Esophagus squamous epithelium (tissue), 5 donors: ENCODE results near the gene FBH1. TPM values are rescaled to one million over a fixed set of nuclear protein-coding genes. Genes with fewer than 3 reads are reported as not detected.

ENCODE experiments used
- DNase-seq: peaks from one replicate; lab custom pipeline; 2025; lab: John Stamatoyannopoulos, UW
- H3K27ac ChIP-seq, 4 donors: fragments of 200-600 bp; sonication (generic); one replicate each; pipeline ENCODE4 v1.5.1; 2016 to 2019; ENCODE audit warnings: mild to moderate bottlenecking in 1 of 4
- H3K27me3 ChIP-seq, 4 donors: fragments of 200-600 bp; sonication (generic); 1 replicate in 3 of 4; 2 replicates in 1 of 4; pipeline versions ENCODE4 v1.5.1 to v1.6.0; 2017 to 2021; ENCODE audit warnings: antibody characterized with exemption in 1 of 4
- H3K36me3 ChIP-seq, 3 donors: fragments of 200-600 bp; sonication (generic); one replicate each; pipeline ENCODE4 v1.5.1; 2016 to 2019
- H3K4me1 ChIP-seq, 3 donors: fragments of 200-600 bp; sonication (generic); one replicate each; pipeline ENCODE4 v1.5.1; 2017 to 2019
- H3K4me3 ChIP-seq, 4 donors: fragments of 200-600 bp; sonication (generic); 1 replicate in 3 of 4; 2 replicates in 1 of 4; pipeline ENCODE4 v1.5.1; 2016 to 2019; ENCODE audit warnings: mild to moderate bottlenecking in 2 of 4, moderate library complexity in 1 of 4
- H3K9me3 ChIP-seq, 3 donors: fragments of 200-600 bp; sonication (generic); one replicate each; pipeline ENCODE4 v1.5.1; 2016 to 2019
- CTCF ChIP-seq, 6 experiments: fragments of 450-650 bp in 4 of 6; fragments of 200-600 bp in 2 of 6; sonication (generic) in 2 of 6; IDR thresholded peaks; one replicate each; pipeline ENCODE4 v1.5.1; 2016 to 2019; ENCODE audit warnings: antibody characterized with exemption in 6 of 6, mild to moderate bottlenecking in 4 of 6, moderate library complexity in 4 of 6
- POLR2A ChIP-seq, 4 donors: fragments of 450-650 bp; IDR thresholded peaks; one replicate each; pipeline ENCODE4 v1.6.1; 2017; ENCODE audit warnings: antibody characterized with exemption in 4 of 4, mild to moderate bottlenecking in 4 of 4, moderate library complexity in 3 of 4
- WGBS, 2 donors: methylation state at CpG; one replicate each; pipeline ENCODE4 v1.1.5; 2018; 5-methylcytosine and 5-hydroxymethylcytosine counted together
- intact Hi-C: fragments of 100-400 bp; cut with DNase I; formaldehyde crosslinking; loops from one replicate; pipeline ENCODE4 v1.15.0; 2022
- total RNA-seq, 4 donors: library from RNA; depleted of rRNA; stranded (reverse); fragments of >200 nt; gene quantifications; one replicate each; pipeline ENCODE4 v1.1.0, GENCODE V29; 2016
- donor health status: DM: yes; HTN: yes; CAD: no.

Gene FBH1
- total RNA-seq, 4 donors from 2014 or later = 48.5 to 93.8 (median 54.1) TPM

GRCh38 chr10:5894403-5894802 is 4.4 kb downstream of the FBH1 start:
- no peak for TF ChIP-seq CTCF (IDR thresholded peaks at IDR 0.05)
- no peak for TF ChIP-seq POLR2A (IDR thresholded peaks at IDR 0.05)
- WGBS, 2 donors = 71 to 84% methylated on average over 4 of the region's 4 CpGs
- intact Hi-C loops = no loop called here
- peaks cover 0 to 56% (median 0%) of the 10 kb centered on the region in 3 donors for H3K36me3 ChIP-seq
- H3K4me3 ChIP-seq = no peak overlapping the region
- H3K27me3 ChIP-seq = no peaks in the 10 kb centered on the region
- peaks cover 0 to 11% (median 0%) of the 10 kb centered on the region in 3 donors for H3K9me3 ChIP-seq
- H3K4me1 ChIP-seq = peaks cover 7 to 22% (median 14%) of the 10 kb centered on the region in 3 donors
- DNase-seq = no peak
- no peak overlapping the region for H3K27ac ChIP-seq

- Histone ChIP-seq H3K4me1 (peaks cover 7 to 22% (median 14%) of the 10 kb centered on the region in 3 donors), H3K27ac (no peak overlapping the region), H3K27me3 (no peaks in the 10 kb centered on the region), H3K4me3 (no peak overlapping the region), H3K9me3 (peaks cover 0 to 11% (median 0%) of the 10 kb centered on the region in 3 donors), H3K36me3 (peaks cover 0 to 56% (median 0%) of the 10 kb centered on the region in 3 donors)
- DNase-seq = no peak
- WGBS, 2 donors = 88 to 93% methylated on average over 8 of the region's 8 CpGs
- TF ChIP-seq POLR2A (IDR thresholded peaks at IDR 0.05) (no peak), CTCF (IDR thresholded peaks at IDR 0.05) (no peak)
- intact Hi-C loops = no loop called here
These were observed 4.8 kb downstream of the FBH1 start for GRCh38 chr10:5894873-5895272.

- H3K27ac ChIP-seq = no peak overlapping the region
- no peaks in the 10 kb centered on the region for H3K27me3 ChIP-seq
- H3K9me3 ChIP-seq = peaks cover 0 to 11% (median 0%) of the 10 kb centered on the region in 3 donors
- intact Hi-C loops = no loop called here
- peaks cover 0 to 56% (median 0%) of the 10 kb centered on the region in 3 donors for H3K36me3 ChIP-seq
- DNase-seq = no peak
- H3K4me3 ChIP-seq = no peak overlapping the region
- no peak for TF ChIP-seq POLR2A (IDR thresholded peaks at IDR 0.05)
- no peak for TF ChIP-seq CTCF (IDR thresholded peaks at IDR 0.05)
- WGBS, 2 donors = 89 to 92% methylated on average over 3 of the region's 3 CpGs
- H3K4me1 ChIP-seq = peaks cover 7 to 22% (median 14%) of the 10 kb centered on the region in 3 donors
These were observed 5.3 kb downstream of the FBH1 start for GRCh38 chr10:5895365-5895764.

GRCh38 chr10:5895804-5896203 is 5.8 kb downstream of the FBH1 start:
- Histone ChIP-seq H3K9me3 (peaks cover 0 to 11% (median 0%) of the 10 kb centered on the region in 3 donors), H3K27ac (no peak overlapping the region), H3K27me3 (no peaks in the 10 kb centered on the region), H3K36me3 (peaks cover 0 to 56% (median 0%) of the 10 kb centered on the region in 3 donors), H3K4me1 (peaks cover 6 to 18% (median 14%) of the 10 kb centered on the region in 3 donors), H3K4me3 (no peak overlapping the region)
- WGBS, 2 donors = 75 to 87% methylated on average over 6 to 9 of the region's 9 CpGs
- TF ChIP-seq POLR2A (IDR thresholded peaks at IDR 0.05) (no peak), CTCF (IDR thresholded peaks at IDR 0.05) (no peak)
- intact Hi-C loops = no loop called here
- no peak for DNase-seq

- peaks cover 0 to 56% (median 0%) of the 10 kb centered on the region in 3 donors for H3K36me3 ChIP-seq
- H3K4me1 ChIP-seq = peaks cover under 1 to 12% (median 8%) of the 10 kb centered on the region in 3 donors
- H3K4me3 ChIP-seq = no peak overlapping the region
- DNase-seq = no peak
- 82 to 88% methylated on average over 4 to 5 of the region's 5 CpGs for WGBS, 2 donors
- TF ChIP-seq CTCF (IDR thresholded peaks at IDR 0.05) (no peak), POLR2A (IDR thresholded peaks at IDR 0.05) (no peak)
- intact Hi-C loops = no loop called here
- H3K27ac ChIP-seq = no peak overlapping the region
- peaks cover 0 to 11% (median 0%) of the 10 kb centered on the region in 3 donors for H3K9me3 ChIP-seq
- H3K27me3 ChIP-seq = no peaks in the 10 kb centered on the region
These were observed 6.4 kb downstream of the FBH1 start for GRCh38 chr10:5896208-5897052.
